GM19193 (cell line): ENCODE measurements around the gene SERF1A.
"Not testable (repeated sequence)": the region's sequence is repeated elsewhere in the genome, so short reads cannot be mapped to it uniquely, and the experiment has no call there.

ENCODE experiments used
- POLR2A ChIP-seq: IDR thresholded peaks from 4 replicates; pipeline ENCODE4 v1.6.1; 2011; ENCODE audit not compliant: insufficient read depth, insufficient read length; ENCODE audit errors: extremely low read depth

The SERF1A gene

DNA sequence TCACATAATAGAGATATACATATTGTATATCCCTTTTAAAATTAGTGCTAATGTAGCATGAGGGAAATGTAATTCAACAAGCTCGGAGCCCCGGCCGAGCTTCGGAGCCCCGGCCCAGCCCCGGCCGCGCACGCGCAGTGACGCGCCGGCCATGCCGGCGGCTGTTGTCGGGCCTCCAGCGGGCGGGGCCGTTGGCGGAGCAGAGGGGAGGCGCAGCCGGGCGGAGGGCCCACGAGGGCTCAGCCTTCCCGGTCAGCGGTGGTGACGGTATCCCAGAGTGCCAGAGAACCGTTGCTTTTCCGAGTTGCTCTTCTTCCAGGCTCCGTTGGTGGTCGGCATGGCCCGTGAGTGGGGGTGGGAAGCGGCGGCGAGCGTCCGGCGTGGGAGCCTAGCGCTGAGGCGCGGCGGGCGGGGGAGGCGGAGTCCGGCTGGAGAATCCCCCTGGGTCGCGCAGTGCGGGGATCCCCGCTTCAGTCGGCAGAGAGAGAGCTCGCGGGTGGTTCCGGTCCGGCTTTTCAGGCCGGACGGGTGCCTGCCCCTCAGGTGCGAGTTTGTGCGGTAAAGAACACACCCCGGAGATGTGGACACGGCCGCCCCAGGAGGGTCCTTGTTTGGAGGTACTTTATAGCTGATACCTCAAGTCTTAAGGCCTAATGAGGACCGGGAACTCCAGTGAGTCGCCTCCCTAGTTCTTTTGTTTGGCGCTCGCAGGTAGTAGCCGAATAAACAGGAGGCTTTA lies at the start of gene SERF1A:
Gene SERF1A, plus strand, starts transcription at position 137 of the 739 bp plus-strand sequence. Its CDS starts 201 bp downstream, at position 338.
- not testable (repeated sequence) for TF ChIP-seq POLR2A
